Urinary bladder (tissue), 4 donors: Measurements from ENCODE around the gene CARS1. TPM values are rescaled to one million over a fixed set of nuclear protein-coding genes. Genes with fewer than 3 reads are reported as not detected.

Source experiments
- DNase-seq: peaks from one replicate; pipeline ENCODE4 v3.0.0-alpha.2; 2015; ENCODE audit errors: extremely low spot score
- H3K27ac ChIP-seq: one replicate; pipeline ENCODE4 v1.5.1; 2013; ENCODE audit warnings: low read depth, mild to moderate bottlenecking, moderate library complexity
- H3K36me3 ChIP-seq: one replicate; pipeline ENCODE4 v1.6.1; 2013; ENCODE audit warnings: mild to moderate bottlenecking, moderate library complexity; ENCODE audit not compliant: insufficient read depth
- H3K4me1 ChIP-seq: one replicate; pipeline ENCODE4 v1.6.1; 2013; ENCODE audit warnings: mild to moderate bottlenecking, moderate library complexity; ENCODE audit not compliant: insufficient read depth
- H3K4me3 ChIP-seq: one replicate; pipeline ENCODE4 v1.5.1; 2013; ENCODE audit warnings: low read depth, low read length
- WGBS: extraction: QIAGEN DNeasy Blood & Tissue Kit; methylation state at CpG from one replicate; pipeline ENCODE4 v1.1.7; 2013; 5-methylcytosine and 5-hydroxymethylcytosine counted together
- polyA plus RNA-seq: library from polyadenylated mRNA; stranded (reverse); fragments of 200-250 nt; gene quantifications from one replicate; pipeline ENCODE4 v1.2.3, GENCODE V29; 2013
- total RNA-seq: library from RNA; depleted of rRNA; stranded (reverse); fragments of >200 nt; gene quantifications from one replicate; pipeline ENCODE4 v1.2.3, GENCODE V29; 2014
- donor health status: healthy with polysubstance abuse.
- donor health status: healthy.

CARS1 gene
- total and polyA plus RNA-seq, 2 donors = 16.1 to 32.2 TPM

- no peak for DNase-seq
- Histone ChIP-seq H3K4me3 (no peak overlapping the region), H3K36me3 (no peaks in the 10 kb centered on the region), H3K4me1 (no peaks in the 10 kb centered on the region), H3K27ac (no peak overlapping the region)
- WGBS = 94% methylated on average over 11 of the region's 11 CpGs
These were observed 3.3 kb upstream of the CARS1 start for GRCh38 chr11:3060436-3061025.

- H3K36me3 ChIP-seq = no peaks in the 10 kb centered on the region
- H3K4me3 ChIP-seq = no peak overlapping the region
- H3K27ac ChIP-seq = no peak overlapping the region
- no peak for DNase-seq
- H3K4me1 ChIP-seq = no peaks in the 10 kb centered on the region
- 61% methylated on average over 13 of the region's 13 CpGs for WGBS
These were observed 1.8 kb upstream of the CARS1 start for GRCh38 chr11:3058753-3059664.

- whole genome bisulfite sequencing = 2% methylated on average over 29 of the region's 29 CpGs
- H3K27ac ChIP-seq = no peak overlapping the region
- no peak for DNase-seq
- H3K4me3 ChIP-seq = peak overlapping the region; percentile 84
- no peaks in the 10 kb centered on the region for H3K36me3 ChIP-seq
- H3K4me1 ChIP-seq = no peaks in the 10 kb centered on the region
These were observed 741 bp downstream of the CARS1 start for GRCh38 chr11:3056296-3057068.

GRCh38 chr11:3055891-3056290 lies 1.3 kb downstream of the CARS1 start:
- Histone ChIP-seq H3K27ac (no peak overlapping the region), H3K36me3 (no peaks in the 10 kb centered on the region), H3K4me3 (no peak overlapping the region), H3K4me1 (no peaks in the 10 kb centered on the region)
- DNase-seq = no peak
- WGBS = 86% methylated on average over 8 of the region's 8 CpGs

GRCh38 chr11:3052567-3052966 lies 4.7 kb downstream of the CARS1 start:
- Histone ChIP-seq H3K27ac (no peak overlapping the region), H3K4me3 (no peak overlapping the region), H3K36me3 (no peaks in the 10 kb centered on the region), H3K4me1 (peaks cover 1% of the 10 kb centered on the region)
- WGBS = 75% methylated on average over 11 of the region's 11 CpGs
- DNase-seq = no peak

GRCh38 chr11:3052109-3052479 lies 5.1 kb downstream of the CARS1 start:
- H3K27ac ChIP-seq = no peak overlapping the region

GRCh38 chr11:3051196-3052108 lies 5.8 kb downstream of the CARS1 start:
- 79% methylated on average over 13 of the region's 13 CpGs for WGBS
- no peak overlapping the region for H3K27ac ChIP-seq
- no peak overlapping the region for H3K4me3 ChIP-seq
- H3K4me1 ChIP-seq = peaks cover 1% of the 10 kb centered on the region
- no peak for DNase-seq
- no peaks in the 10 kb centered on the region for H3K36me3 ChIP-seq

More at GRCh38 chr11:3052109-3052479, 5.1 kb downstream of the CARS1 start:
- H3K36me3 ChIP-seq = no peaks in the 10 kb centered on the region
- peaks cover 1% of the 10 kb centered on the region for H3K4me1 ChIP-seq
- H3K4me3 ChIP-seq = no peak overlapping the region
- 52% methylated on average over 14 of the region's 14 CpGs for WGBS
- no peak for DNase-seq

- H3K27ac ChIP-seq = no peak overlapping the region
- DNase-seq = no peak
- 93% methylated on average over 18 of the region's 18 CpGs for WGBS
- no peak overlapping the region for H3K4me3 ChIP-seq
- H3K4me1 ChIP-seq = peaks cover 1% of the 10 kb centered on the region
- no peaks in the 10 kb centered on the region for H3K36me3 ChIP-seq
These were observed 6.6 kb downstream of the CARS1 start for GRCh38 chr11:3050386-3051195.

- peak overlapping the region; percentile 25 for H3K27ac ChIP-seq
- WGBS = 50% methylated on average over 18 of the region's 18 CpGs
- no peak overlapping the region for H3K4me3 ChIP-seq
- H3K4me1 ChIP-seq = peaks cover 1% of the 10 kb centered on the region
- no peaks in the 10 kb centered on the region for H3K36me3 ChIP-seq
- no peak for DNase-seq
These were observed 7.6 kb downstream of the CARS1 start for GRCh38 chr11:3049430-3050243.

- no peak overlapping the region for H3K27ac ChIP-seq
- H3K4me1 ChIP-seq = peaks cover 1% of the 10 kb centered on the region
- H3K4me3 ChIP-seq = no peak overlapping the region
- no peak for DNase-seq
- WGBS = 94% methylated on average over 16 of the region's 16 CpGs
- H3K36me3 ChIP-seq = no peaks in the 10 kb centered on the region
These were observed 9.6 kb downstream of the CARS1 start for GRCh38 chr11:3047637-3048036.

GRCh38 chr11:3046641-3047040 lies 10.6 kb downstream of the CARS1 start:
- DNase-seq = no peak
- Histone ChIP-seq H3K27ac (no peak overlapping the region), H3K4me1 (peaks cover 1% of the 10 kb centered on the region), H3K4me3 (no peak overlapping the region), H3K36me3 (no peaks in the 10 kb centered on the region)
- WGBS = 84% methylated on average over 8 of the region's 8 CpGs

- Histone ChIP-seq H3K4me3 (no peak overlapping the region), H3K27ac (no peak overlapping the region), H3K4me1 (peaks cover 1% of the 10 kb centered on the region), H3K36me3 (no peaks in the 10 kb centered on the region)
- WGBS = 88% methylated on average over 12 of the region's 12 CpGs
- DNase-seq = no peak
These were observed 11.0 kb downstream of the CARS1 start for GRCh38 chr11:3046190-3046589.
